Activated T-cell treated with anti-CD3 and anti-CD28 coated beads for 48 hours (primary cell): ENCODE measurements around the gene TTLL4.

Experiments used
- DNase-seq: peaks from one replicate; pipeline ENCODE4 v3.0.0-alpha.2; 2020; ENCODE audit warnings: low read depth

The TTLL4 gene

DNA sequence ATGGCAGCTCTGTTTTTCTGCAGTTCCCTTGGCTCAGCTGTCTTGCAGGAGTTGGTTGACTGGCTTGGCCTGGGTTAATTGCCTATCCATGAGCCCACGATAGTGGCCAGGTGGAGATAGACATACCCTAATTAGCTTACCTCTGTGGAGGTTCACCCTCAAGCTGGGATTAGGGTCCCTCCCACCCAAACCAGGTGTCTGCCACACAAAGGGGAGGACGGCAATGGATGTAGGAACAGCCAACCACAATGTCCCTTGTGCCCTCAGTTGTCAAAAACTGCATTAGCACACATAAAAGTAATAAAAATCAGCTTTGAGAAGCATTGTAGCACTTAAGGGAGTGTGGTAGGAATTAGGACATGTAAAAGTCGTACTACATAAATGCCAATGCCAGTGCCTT lies 75.5 kb downstream of the TTLL4 start:
- DNase-seq: no peak

DNA sequence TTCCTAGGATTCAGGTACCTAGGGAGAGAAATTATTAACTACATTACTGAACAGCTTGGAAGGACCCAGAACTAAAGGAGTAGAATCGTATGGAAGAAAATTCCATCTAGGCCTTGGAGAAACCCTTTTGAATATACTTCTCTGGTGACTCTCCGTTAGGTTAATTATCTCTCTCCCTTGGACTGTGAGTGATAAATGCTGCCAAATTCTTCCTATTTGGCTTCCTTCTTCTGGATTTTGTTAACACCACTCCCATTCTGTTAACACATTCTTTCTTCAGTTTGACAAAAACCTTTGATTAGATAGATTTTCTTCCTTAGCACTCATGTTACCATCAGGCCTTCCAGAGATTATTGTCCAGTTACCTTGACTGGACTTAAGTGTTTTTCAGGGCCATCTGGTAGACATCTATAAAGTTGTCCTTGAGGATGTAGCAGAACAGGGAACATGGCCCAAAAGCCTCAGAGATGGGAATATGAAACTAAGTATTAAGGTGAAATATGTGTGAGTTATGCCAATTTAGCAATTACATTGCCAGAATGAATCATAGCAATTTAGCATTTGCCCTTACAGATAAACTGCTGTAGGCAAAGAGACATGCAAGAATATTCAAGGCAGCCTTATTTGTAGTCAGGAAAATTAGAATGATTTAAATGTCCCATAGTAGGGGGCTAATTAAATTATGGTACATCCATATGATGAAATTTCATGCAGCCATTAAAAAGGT lies 78.1 kb downstream of the TTLL4 start:
- no peak for DNase-seq

DNA sequence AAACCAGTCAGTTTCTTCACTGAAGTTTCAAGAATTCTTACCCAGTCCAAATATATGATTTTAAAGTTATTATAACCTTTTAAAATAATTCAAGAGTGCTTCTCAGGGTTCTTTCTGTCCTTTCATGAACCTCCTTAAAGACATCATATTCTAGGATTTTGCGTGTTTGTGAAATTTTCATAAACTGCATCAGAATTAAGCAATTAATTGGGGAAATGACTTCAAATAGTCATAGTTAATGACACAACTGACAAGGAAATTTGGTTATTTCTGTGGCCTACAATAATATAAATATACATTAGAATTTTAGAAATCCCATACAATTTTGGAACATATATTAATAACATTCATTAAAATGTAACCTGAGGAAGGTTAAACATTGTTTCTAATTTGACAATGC lies 81.8 kb downstream of the TTLL4 start:
- no peak for DNase-seq

DNA sequence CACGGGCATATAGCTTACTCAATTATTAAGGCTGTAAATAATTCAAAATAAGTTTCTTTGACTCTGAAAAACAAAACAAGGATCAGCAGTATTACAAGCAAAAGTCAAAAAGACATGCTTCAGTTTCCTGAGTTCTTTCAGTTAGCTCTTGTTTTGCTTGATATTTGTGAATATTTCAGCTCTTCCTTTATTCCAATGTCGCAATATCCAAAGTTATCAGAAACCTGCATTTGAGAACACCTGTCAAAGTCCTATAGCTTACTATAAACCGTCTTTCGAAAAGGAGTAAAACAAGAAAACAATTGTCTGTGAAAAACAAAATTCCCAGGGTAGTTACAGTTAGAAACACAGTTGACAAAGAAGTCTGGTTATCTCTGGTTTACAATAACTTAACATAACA lies 86.1 kb downstream of the TTLL4 start:
- no peak for DNase-seq

DNA sequence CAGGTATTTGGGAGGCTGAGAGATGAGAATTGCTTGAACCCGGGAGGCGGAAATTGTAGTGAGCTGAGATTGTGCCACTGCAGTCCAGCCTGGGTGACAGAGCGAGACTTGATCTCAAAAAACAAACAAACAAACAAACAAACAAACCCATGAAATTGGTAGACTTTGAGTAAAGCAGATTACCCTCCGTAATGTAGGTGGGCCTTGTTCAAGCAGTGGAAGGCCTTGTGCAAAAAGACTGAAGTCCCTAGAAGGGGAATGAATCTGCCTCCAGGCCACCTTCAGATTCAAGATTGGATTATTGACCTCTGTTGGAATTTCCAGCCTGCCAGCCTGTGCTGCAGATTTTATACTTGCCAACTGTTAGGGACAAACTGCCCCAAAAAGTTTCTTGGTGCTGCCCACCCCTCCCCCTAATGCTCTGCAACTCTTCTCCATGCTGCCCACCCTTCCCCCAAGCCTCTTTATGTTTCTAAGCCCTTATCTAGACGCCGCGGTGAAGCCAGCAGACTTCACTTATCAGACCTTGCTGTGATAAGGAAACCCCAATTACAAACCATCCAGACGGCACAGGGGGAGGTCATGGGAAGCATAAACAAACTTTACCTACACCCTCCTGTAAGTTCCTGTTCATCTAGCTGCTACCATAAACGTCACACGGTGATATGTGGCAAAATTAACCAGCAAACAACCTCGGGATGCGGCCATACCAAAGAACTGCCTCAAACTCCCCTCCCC lies 88.3 kb downstream of the TTLL4 start:
- DNase-seq: no peak

DNA sequence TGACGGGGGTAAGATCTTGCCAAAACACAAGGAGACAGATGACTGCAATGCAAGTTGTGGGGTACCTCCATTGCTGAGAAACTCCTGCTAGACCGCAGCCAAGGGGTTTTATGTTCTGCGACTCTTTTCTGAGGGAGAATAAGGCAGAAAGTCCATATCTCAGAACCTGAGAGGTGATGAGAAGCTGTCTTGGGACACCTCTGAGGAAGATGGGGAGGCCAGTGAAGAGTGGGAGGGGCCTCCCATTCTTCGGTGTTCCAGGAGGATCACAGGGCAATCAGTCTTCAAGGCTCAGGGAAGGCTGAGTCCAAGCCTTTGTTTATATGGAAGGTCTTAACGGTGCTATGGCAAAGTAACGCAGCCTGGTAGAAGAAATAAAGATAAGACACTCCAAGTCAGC lies 89.4 kb downstream of the TTLL4 start:
- DNase-seq: no peak

DNA sequence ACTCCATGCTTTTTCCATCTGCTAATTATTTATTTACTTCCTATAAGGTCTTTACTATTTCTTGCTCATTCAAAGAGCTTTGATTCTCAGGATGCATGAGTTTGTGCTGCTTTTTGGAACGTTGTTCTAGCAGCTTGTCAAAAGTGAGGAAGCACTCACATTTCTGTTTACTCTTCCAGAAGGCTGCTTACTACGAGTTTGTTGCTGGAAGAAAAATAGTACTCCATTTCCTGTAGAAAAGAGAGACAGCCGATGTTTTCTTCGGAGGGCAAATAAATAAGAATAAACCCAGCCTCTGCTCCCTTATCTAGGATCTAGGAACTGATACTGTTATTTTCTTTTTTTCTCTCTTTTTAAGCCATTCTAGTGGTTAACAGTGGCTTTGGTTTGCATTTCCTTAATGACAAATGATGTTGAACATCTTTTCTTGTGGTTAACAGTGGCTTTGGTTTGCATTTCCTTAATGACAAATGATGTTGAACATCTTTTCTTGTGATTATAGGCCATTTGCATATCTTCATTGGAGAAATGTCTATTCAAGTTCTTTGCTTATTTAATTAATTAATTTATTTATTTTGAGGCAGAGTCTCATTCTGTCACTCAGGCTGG lies 91.9 kb downstream of the TTLL4 start:
- DNase-seq: no peak

DNA sequence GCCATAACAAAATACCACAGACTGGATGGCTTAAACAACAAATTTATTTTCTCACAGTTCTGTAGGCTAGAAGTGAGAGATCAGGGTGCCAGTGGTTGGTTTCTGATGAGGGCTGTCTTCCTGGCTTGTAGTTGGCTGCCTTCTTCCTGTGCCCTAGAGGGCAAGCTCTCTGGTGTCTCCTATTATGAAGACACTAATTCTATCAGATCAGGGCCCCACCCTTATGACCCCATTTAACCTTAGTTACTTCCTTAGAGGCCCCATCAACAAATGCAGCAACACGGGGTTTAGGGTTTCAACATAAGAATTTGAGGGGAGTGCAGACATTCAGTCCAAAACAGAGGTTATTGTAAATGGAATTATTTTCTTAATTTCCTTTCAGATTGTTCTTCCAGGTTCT lies 94.2 kb downstream of the TTLL4 start:
- no peak for DNase-seq
